AG04450 (cell line): ENCODE data around the gene FBXL17. TPM values are rescaled to one million over a fixed set of nuclear protein-coding genes. Genes with fewer than 3 reads are reported as not detected.

Experiments
- CTCF ChIA-PET: fragments of 300-600, 350-600 bp; formaldehyde crosslinking; extraction: SDS; loops from one replicate; lab custom pipeline; 2022; ENCODE audit warnings: antibody characterized with exemption, inconsistent platforms; lab: Charles Lee
- POLR2A ChIA-PET: fragments of 350-600 bp; formaldehyde crosslinking; extraction: SDS; loops from one replicate; lab custom pipeline; 2021; ENCODE audit warnings: antibody characterized with exemption, inconsistent platforms; lab: Yijun Ruan, JAX
- DNase-seq: peaks from one replicate; pipeline ENCODE4 v3.0.0-alpha.2; 2011; ENCODE audit warnings: low read depth, low spot score
- H3K27ac ChIP-seq: one replicate; pipeline ENCODE4 v1.5.1; 2012; ENCODE audit warnings: low read depth, low read length, control low read depth
- H3K27me3 ChIP-seq: one replicate; pipeline ENCODE4 v1.6.0; 2012; ENCODE audit warnings: low read length; ENCODE audit not compliant: control insufficient read depth, insufficient read depth
- H3K4me3 ChIP-seq: 2 replicates; pipeline ENCODE4 v1.5.1; 2011; ENCODE audit warnings: mild to moderate bottlenecking, low read depth, low read length, control low read depth
- H3K9me3 ChIP-seq: 2 replicates; pipeline ENCODE4 v1.5.1; 2012; ENCODE audit warnings: low read length; ENCODE audit not compliant: control insufficient read depth, insufficient read depth
- CTCF ChIP-seq: IDR thresholded peaks from 2 replicates; pipeline ENCODE4 v1.5.1; 2011; ENCODE audit warnings: low read depth, low read length, control low read depth, inconsistent platforms
- polyA plus RNA-seq: library from polyadenylated mRNA; depleted of rRNA; stranded (reverse); fragments of >200 nt; gene quantifications from 2 replicates; pipeline ENCODE4 v1.2.3, GENCODE V29; 2011

FBXL17 gene
- polyA plus RNA-seq, 1 experiment: 9.4 TPM

GRCh38 chr5:108001222-108001621 is 380.7 kb downstream of the FBXL17 start:
- ChIA-PET POLR2A (no interaction called here), CTCF (no interaction called here)
- Histone ChIP-seq H3K9me3 (no peaks in the 10 kb centered on the region), H3K4me3 (no peak overlapping the region), H3K27me3 (no peaks in the 10 kb centered on the region), H3K27ac (no peak overlapping the region)
- no peak for DNase-seq
- no peak for TF ChIP-seq CTCF

GRCh38 chr5:107997338-107997980 is 384.4 kb downstream of the FBXL17 start:
- Histone ChIP-seq H3K4me3 (no peak overlapping the region), H3K27me3 (no peaks in the 10 kb centered on the region), H3K27ac (no peak overlapping the region), H3K9me3 (no peaks in the 10 kb centered on the region)
- DNase-seq: no peak
- ChIA-PET CTCF (no interaction called here), POLR2A (no interaction called here)
- TF ChIP-seq CTCF: no peak

GRCh38 chr5:107993341-107993740 is 388.6 kb downstream of the FBXL17 start:
- Histone ChIP-seq H3K27ac (no peak overlapping the region), H3K9me3 (no peaks in the 10 kb centered on the region), H3K27me3 (no peaks in the 10 kb centered on the region), H3K4me3 (no peak overlapping the region)
- no peak for DNase-seq
- TF ChIP-seq CTCF: no peak
- ChIA-PET POLR2A (no interaction called here), CTCF (no interaction called here)

GRCh38 chr5:107990881-107991810 is 390.8 kb downstream of the FBXL17 start:
- Histone ChIP-seq H3K27ac (no peak overlapping the region), H3K27me3 (no peaks in the 10 kb centered on the region), H3K9me3 (no peaks in the 10 kb centered on the region), H3K4me3 (no peak overlapping the region)
- CTCF ChIA-PET: no interaction called here
- DNase-seq: no peak
- no peak for TF ChIP-seq CTCF
- POLR2A ChIA-PET: no interaction called here

- Histone ChIP-seq H3K27ac (no peak overlapping the region), H3K27me3 (no peaks in the 10 kb centered on the region), H3K4me3 (no peak overlapping the region), H3K9me3 (no peaks in the 10 kb centered on the region)
- POLR2A ChIA-PET: no interaction called here
- CTCF ChIA-PET: no interaction called here
- TF ChIP-seq CTCF: no peak
- DNase-seq: no peak
These were observed 396.8 kb downstream of the FBXL17 start for GRCh38 chr5:107985144-107985543.
